K562 (cell line): Measurements from ENCODE around the gene KRT5. TPM values are rescaled to one million over a fixed set of nuclear protein-coding genes. Genes with fewer than 3 reads are reported as not detected.

Experiments
- ATAC-seq: fragments of 200-7000 bp; cut with Tn5 transposase; 3 replicates; pipeline ENCODE4 v1.9.1; 2020; ENCODE audit warnings: moderate library complexity
- BruUV-seq: library from RNA; stranded (reverse); fragments of 400-500 nt; replicated peaks from 2 replicates; lab custom pipeline; 2021; lab: Mats Ljungman, UMichigan
- CTCF ChIA-PET: fragments of 300-600 bp; formaldehyde crosslinking; extraction: SDS; loops from one replicate; lab custom pipeline; 2021; ENCODE audit warnings: low intra/inter-chr PET ratio; lab: Yijun Ruan, JAX
- POLR2A ChIA-PET: fragments of 300-600, 350-650 bp; sonication (Branson Sonifier 250); formaldehyde crosslinking; extraction: SDS; loops from one replicate; lab custom pipeline; 2021; ENCODE audit warnings: antibody characterized with exemption, inconsistent platforms; lab: Yijun Ruan, JAX
- DNase-seq, 4 experiments: peaks; one replicate each; pipeline versions ENCODE4 v3.0.0 to v3.0.0-alpha.2; 2011 to 2018; ENCODE audit warnings: low spot score in 3 of 4, mixed read lengths in 3 of 4; ENCODE audit errors: extremely low read depth in 1 of 4
- FAIRE-seq: peaks from 2 replicates; lab custom pipeline; 2011; peaks lifted over from hg19 to GRCh38; lab: Jason Lieb, UNC
- H2AFZ ChIP-seq: 2 replicates; pipeline ENCODE4 v1.6.0; 2011; ENCODE audit warnings: low read depth, low read length, control low read depth, inconsistent platforms
- H3K27ac ChIP-seq: fragments of 200-600 bp; 3 replicates; pipeline ENCODE4 v1.8.0; 2011; ENCODE audit warnings: low read depth, mild to moderate bottlenecking, control low read depth, inconsistent platforms, low read length, moderate library complexity, mixed read lengths; ENCODE audit errors: extremely low read depth
- H3K27me3 ChIP-seq, 2 experiments: fragments of 300-600 bp in 1 of 2; 2 replicates in 1 of 2; 3 replicates in 1 of 2; pipeline versions ENCODE4 v1.6.0 to v1.8.0; 2011; ENCODE audit warnings: inconsistent platforms in 2 of 2, low read length in 2 of 2, mild to moderate bottlenecking in 1 of 2, mixed read lengths in 1 of 2, moderate library complexity in 1 of 2; ENCODE audit not compliant: control insufficient read depth in 2 of 2, insufficient read depth in 2 of 2
- H3K36me3 ChIP-seq: fragments of 300-600 bp; 3 replicates; pipeline ENCODE4 v1.8.0; 2011; ENCODE audit warnings: mild to moderate bottlenecking, low read length, inconsistent platforms; ENCODE audit not compliant: control insufficient read depth, insufficient read depth
- H3K4me1 ChIP-seq, 2 experiments: fragments of 200-600 bp in 1 of 2; replicated peaks in 1 of 2; 2 replicates in 1 of 2; 3 replicates in 1 of 2; pipeline versions ENCODE4 v1.5.1 to v1.8.0; 2011; ENCODE audit warnings: inconsistent platforms in 2 of 2, low read length in 2 of 2, mild to moderate bottlenecking in 1 of 2, mixed read lengths in 1 of 2, moderate library complexity in 1 of 2; ENCODE audit not compliant: control insufficient read depth in 2 of 2, insufficient read depth in 2 of 2
- H3K4me2 ChIP-seq: 2 replicates; pipeline ENCODE4 v1.6.1; 2011; ENCODE audit warnings: low read length, control low read depth, inconsistent platforms, mixed read lengths; ENCODE audit not compliant: insufficient read depth
- H3K4me3 ChIP-seq: fragments of 200-600 bp; sonication (generic), shearing (Covaris generic); 2 replicates; pipeline ENCODE4 v1.5.1; 2016; ENCODE audit warnings: control low read depth, inconsistent platforms
- H3K79me2 ChIP-seq: fragments of 200-600 bp; 3 replicates; pipeline ENCODE4 v1.8.0; 2011; ENCODE audit warnings: low read length, inconsistent platforms; ENCODE audit not compliant: control insufficient read depth, insufficient read depth
- H3K9ac ChIP-seq, 2 experiments: 2 replicates each; pipeline versions ENCODE4 v1.6.0 to v1.6.1; 2011; ENCODE audit warnings: low read depth in 2 of 2, low read length in 2 of 2, control low read depth in 1 of 2, inconsistent platforms in 1 of 2, mild to moderate bottlenecking in 1 of 2, mixed read lengths in 1 of 2; ENCODE audit not compliant: insufficient read depth in 1 of 2
- H3K9me1 ChIP-seq: one replicate; pipeline ENCODE4 v1.6.0; 2011; ENCODE audit warnings: inconsistent platforms, mild to moderate bottlenecking, low read length, moderate library complexity; ENCODE audit not compliant: control insufficient read depth, insufficient read depth
- H3K9me3 ChIP-seq: replicated peaks from 2 replicates; pipeline ENCODE4 v1.5.1; 2011; ENCODE audit warnings: low read depth, low read length, inconsistent platforms; ENCODE audit not compliant: control insufficient read depth, insufficient read depth
- H4K20me1 ChIP-seq: replicated peaks from 2 replicates; pipeline ENCODE4 v1.6.1; 2011; ENCODE audit warnings: low read length, inconsistent platforms, mixed read lengths; ENCODE audit not compliant: control insufficient read depth, insufficient read depth
- ARHGAP35 ChIP-seq: fragments of 450-650 bp; IDR thresholded peaks from 2 replicates; pipeline ENCODE4 v1.6.1; 2018; ENCODE audit not compliant: partially characterized antibody
- DPF2 ChIP-seq: fragments of 450-650 bp; IDR thresholded peaks from 2 replicates; pipeline ENCODE4 v1.6.1; 2016
- SAFB ChIP-seq: fragments of 200-400 bp; formaldehyde crosslinking; IDR thresholded peaks from 2 replicates; pipeline ENCODE4 v1.6.1; 2017; ENCODE audit warnings: low read depth, low read length, borderline replicate concordance
- TAF15 ChIP-seq: fragments of 200-400 bp; formaldehyde crosslinking; IDR thresholded peaks from 2 replicates; pipeline ENCODE4 v1.6.1; 2017; ENCODE audit warnings: mild to moderate bottlenecking, low read depth, low read length, moderate library complexity
- TCF3 ChIP-seq: sonication (generic); formaldehyde crosslinking; IDR thresholded peaks from 2 replicates; pipeline ENCODE4 v1.4.0; 2020; ENCODE audit warnings: mild to moderate bottlenecking, missing genetic modification reagents
- WGBS: fragments of 100-300 bp; shearing (Covaris generic); methylation state at CpG from one replicate; pipeline ENCODE4 v1.1.6; 2016; ENCODE audit warnings: low coverage, mixed read lengths; ENCODE audit not compliant: insufficient coverage; ENCODE audit errors: missing lambda C conversion rate; 5-methylcytosine and 5-hydroxymethylcytosine counted together
- in situ Hi-C: fragments of 300-500 bp; cut with MboI; formaldehyde crosslinking; loops from 4 replicates; pipeline ENCODE4 v1.15.0; 2018; ENCODE audit warnings: inconsistent platforms, mixed read lengths
- intact Hi-C: fragments of 100-400 bp; cut with micrococcal nuclease; formaldehyde crosslinking; loops from 2 replicates; pipeline ENCODE4 v1.14.2; 2022
- polyA plus RNA-seq, 8 experiments: library from polyadenylated mRNA; depleted of rRNA in 4 of 8; stranded (reverse) in 5 of 8; unstranded in 3 of 8; fragments of >200 nt; fragmentation: Nextera tagmentation in 2 of 8; fragmentation: Illumina TruSeq in 1 of 8; extraction: Ambion mirVana in 2 of 8; extraction: Trizol in 1 of 8; gene quantifications; 2 replicates each; pipeline versions ENCODE4 v1.2.1 to v1.2.3, GENCODE V29; 2011 to 2014; ENCODE audit warnings: inconsistent platforms in 1 of 8, missing spikeins in 1 of 8
- total RNA-seq, 7 experiments: library from RNA; depleted of rRNA in 6 of 7; stranded (reverse); fragments of >200 nt in 6 of 7; fragmentation: Illumina TruSeq in 2 of 7; extraction: Trizol in 2 of 7; gene quantifications; 2 replicates each; pipeline versions ENCODE4 v1.2.1 to v1.2.3, GENCODE V29; 2011 to 2021; ENCODE audit warnings: low replicate concordance in 1 of 7

Gene KRT5
- total and polyA plus RNA-seq, 9 of the 15 experiments (the other 6 are each of a cell fraction or from before 2014, with no cell fraction given), result 0.32 TPM; not detected in 8

GRCh38 chr12:52517888-52518287 is 2.3 kb downstream of the KRT5 start:
- Histone ChIP-seq H3K27me3 (peaks cover 21 to 72% of the 10 kb centered on the region in 2 experiments; a peak in 4 of 5 replicates), H3K36me3 (no peaks in the 10 kb centered on the region), H4K20me1 (peaks cover 4% of the 10 kb centered on the region; the same call in 1 of the 2 replicates), H3K79me2 (no peaks in the 10 kb centered on the region), H3K9me1 (no peaks in the 10 kb centered on the region), H3K4me2 (no peak overlapping the region), H3K4me1 (no peaks in the 10 kb centered on the region; a peak in 1 of 5 replicates), H3K27ac (no peak overlapping the region), H3K9me3 (no peaks in the 10 kb centered on the region), H3K4me3 (no peak overlapping the region), H3K9ac (no peak overlapping the region), H2AFZ (no peak overlapping the region)
- ATAC-seq, result no peak
- no peak for DNase-seq
- WGBS, result 5% methylated on average over 5 of the region's 5 CpGs
- no TSS peak for BruUV-seq
- TF ChIP-seq TCF3 (CRISPR knock-in tag), result no peak
- no peak for TF ChIP-seq SAFB
- no peak for TF ChIP-seq TAF15
- no peak for TF ChIP-seq ARHGAP35
- TF ChIP-seq DPF2, result no peak
- in situ Hi-C loops, result no loop called here
- CTCF ChIA-PET, result no interaction called here
- intact Hi-C loops, result no loop called here
- POLR2A ChIA-PET, result interaction anchor here (0.6 kb wide), 1 partner anchor 165 kb away, joined by 3 read pairs; no protein-coding TSS in a partner anchor
- FAIRE-seq, result no peak
